ENCODE measurements around the gene CCNY. TPM values are rescaled to one million over a fixed set of nuclear protein-coding genes. Genes with fewer than 3 reads are reported as not detected.

Gene CCNY
- total RNA-seq, 1 experiment from 2014 or later = 62.2 TPM

DNA sequence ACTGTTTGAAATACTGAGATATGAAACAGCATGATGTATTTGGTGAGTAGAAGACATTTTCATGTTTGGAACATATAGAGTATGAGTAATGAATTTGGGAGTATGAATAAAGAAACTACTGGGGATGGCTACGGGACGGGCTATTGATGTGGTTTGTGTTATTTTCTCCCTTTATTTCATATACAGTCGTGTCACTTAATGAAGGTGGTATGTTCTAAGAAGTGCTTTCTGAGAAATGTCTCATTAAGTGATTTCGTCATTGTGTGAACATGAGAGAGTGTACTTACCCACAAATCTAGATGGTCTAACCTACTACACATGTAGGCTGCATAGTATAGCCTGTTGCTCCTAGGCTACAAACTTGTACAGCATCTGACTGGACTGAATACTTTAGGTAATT, 106.3 kb downstream of the CCNY start:
- no peaks in the 10 kb centered on the region for H3K36me3 ChIP-seq (ENCODE audit: control insufficient read depth in 1 of 2, insufficient read depth in 2 of 2, low read length in 2 of 2)
- H3K4me1 ChIP-seq (ENCODE audit: control insufficient read depth in 1 of 2, insufficient read depth in 2 of 2, low read length in 2 of 2) = peaks cover 8 to 13% of the 10 kb centered on the region in 2 experiments
- no peak overlapping the region for H3K9ac ChIP-seq (ENCODE audit: low read length)
- H2AFZ ChIP-seq (ENCODE audit: low read depth, low read length, poor library complexity, severe bottlenecking) = no peak overlapping the region
- H3K79me2 ChIP-seq (ENCODE audit: insufficient read depth, low read length) = peaks cover 82% of the 10 kb centered on the region
- ATAC-seq = no peak
- POLR2A ChIA-PET = no interaction called here
- H3K27me3 ChIP-seq (ENCODE audit: insufficient read depth, low read length) = no peaks in the 10 kb centered on the region
- H3K4me3 ChIP-seq (replicated peaks in 1 of 2; ENCODE audit: low read depth in 1 of 2, low read length in 2 of 2) = no peak overlapping the region
- H3K4me2 ChIP-seq (ENCODE audit: low read length) = no peak overlapping the region
- peaks cover 10 to 25% of the 10 kb centered on the region in 2 experiments; a peak in 3 of 4 replicates for H3K9me3 ChIP-seq (ENCODE audit: control insufficient read depth in 1 of 2, insufficient read depth in 1 of 2, low read depth in 1 of 2, low read length in 2 of 2)
- no peak for TF ChIP-seq POLR2A (IDR thresholded peaks at IDR 0.05; ENCODE audit: borderline replicate concordance, extremely low read depth, insufficient read depth, insufficient read length)
- TF ChIP-seq SRF (IDR thresholded peaks at IDR 0.05; ENCODE audit: low read depth) = no peak
- TF ChIP-seq JUND (IDR thresholded peaks at IDR 0.05) = no peak
- no peak for TF ChIP-seq EGR1 (IDR thresholded peaks at IDR 0.05; ENCODE audit: low read depth)
- TF ChIP-seq EZH2 (IDR thresholded peaks at IDR 0.05) = no peak
- TF ChIP-seq, protein P1, sequence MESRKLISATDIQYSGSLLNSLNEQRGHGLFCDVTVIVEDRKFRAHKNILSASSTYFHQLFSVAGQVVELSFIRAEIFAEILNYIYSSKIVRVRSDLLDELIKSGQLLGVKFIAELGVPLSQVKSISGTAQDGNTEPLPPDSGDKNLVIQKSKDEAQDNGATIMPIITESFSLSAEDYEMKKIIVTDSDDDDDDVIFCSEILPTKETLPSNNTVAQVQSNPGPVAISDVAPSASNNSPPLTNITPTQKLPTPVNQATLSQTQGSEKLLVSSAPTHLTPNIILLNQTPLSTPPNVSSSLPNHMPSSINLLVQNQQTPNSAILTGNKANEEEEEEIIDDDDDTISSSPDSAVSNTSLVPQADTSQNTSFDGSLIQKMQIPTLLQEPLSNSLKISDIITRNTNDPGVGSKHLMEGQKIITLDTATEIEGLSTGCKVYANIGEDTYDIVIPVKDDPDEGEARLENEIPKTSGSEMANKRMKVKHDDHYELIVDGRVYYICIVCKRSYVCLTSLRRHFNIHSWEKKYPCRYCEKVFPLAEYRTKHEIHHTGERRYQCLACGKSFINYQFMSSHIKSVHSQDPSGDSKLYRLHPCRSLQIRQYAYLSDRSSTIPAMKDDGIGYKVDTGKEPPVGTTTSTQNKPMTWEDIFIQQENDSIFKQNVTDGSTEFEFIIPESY (IDR thresholded peaks at IDR 0.05; ENCODE audit: extremely low read depth, insufficient replicate concordance, low read length) = no peak
- TF ChIP-seq, protein P2, sequence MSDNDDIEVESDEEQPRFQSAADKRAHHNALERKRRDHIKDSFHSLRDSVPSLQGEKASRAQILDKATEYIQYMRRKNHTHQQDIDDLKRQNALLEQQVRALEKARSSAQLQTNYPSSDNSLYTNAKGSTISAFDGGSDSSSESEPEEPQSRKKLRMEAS (IDR thresholded peaks at IDR 0.05) = no peak
- TF ChIP-seq, protein P3, sequence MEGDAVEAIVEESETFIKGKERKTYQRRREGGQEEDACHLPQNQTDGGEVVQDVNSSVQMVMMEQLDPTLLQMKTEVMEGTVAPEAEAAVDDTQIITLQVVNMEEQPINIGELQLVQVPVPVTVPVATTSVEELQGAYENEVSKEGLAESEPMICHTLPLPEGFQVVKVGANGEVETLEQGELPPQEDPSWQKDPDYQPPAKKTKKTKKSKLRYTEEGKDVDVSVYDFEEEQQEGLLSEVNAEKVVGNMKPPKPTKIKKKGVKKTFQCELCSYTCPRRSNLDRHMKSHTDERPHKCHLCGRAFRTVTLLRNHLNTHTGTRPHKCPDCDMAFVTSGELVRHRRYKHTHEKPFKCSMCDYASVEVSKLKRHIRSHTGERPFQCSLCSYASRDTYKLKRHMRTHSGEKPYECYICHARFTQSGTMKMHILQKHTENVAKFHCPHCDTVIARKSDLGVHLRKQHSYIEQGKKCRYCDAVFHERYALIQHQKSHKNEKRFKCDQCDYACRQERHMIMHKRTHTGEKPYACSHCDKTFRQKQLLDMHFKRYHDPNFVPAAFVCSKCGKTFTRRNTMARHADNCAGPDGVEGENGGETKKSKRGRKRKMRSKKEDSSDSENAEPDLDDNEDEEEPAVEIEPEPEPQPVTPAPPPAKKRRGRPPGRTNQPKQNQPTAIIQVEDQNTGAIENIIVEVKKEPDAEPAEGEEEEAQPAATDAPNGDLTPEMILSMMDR (IDR thresholded peaks at IDR 0.05 in 2 of 3, conservative IDR thresholded peaks at IDR 0.05 in 1 of 3; ENCODE audit: borderline replicate concordance in 1 of 3, insufficient read depth in 1 of 3, low read depth in 2 of 3, low read length in 2 of 3) = no peak
- TF ChIP-seq RAD21 (IDR thresholded peaks at IDR 0.05; ENCODE audit: low read depth) = no peak
- TF ChIP-seq SIN3A (IDR thresholded peaks at IDR 0.05; ENCODE audit: low read depth) = no peak
- TF ChIP-seq TCF7L2 (IDR thresholded peaks at IDR 0.05; ENCODE audit: borderline replicate concordance, extremely low read depth, insufficient read depth, insufficient read length) = no peak
- no peak for TF ChIP-seq YY1 (IDR thresholded peaks at IDR 0.05; ENCODE audit: extremely low read depth, insufficient replicate concordance, low read depth, low read length)
- TF ChIP-seq CBX3 (IDR thresholded peaks at IDR 0.05; ENCODE audit: low read depth) = no peak
- TF ChIP-seq POLR2AphosphoS5 (IDR thresholded peaks at IDR 0.05; ENCODE audit: low read depth, low read length) = no peak
- no peak for TF ChIP-seq ZFX (IDR thresholded peaks at IDR 0.05)
- TF ChIP-seq ATF3 (IDR thresholded peaks at IDR 0.05) = no peak
- no peak for TF ChIP-seq FOSL1 (IDR thresholded peaks at IDR 0.05; ENCODE audit: low read depth)
- no peak for TF ChIP-seq SP1 (IDR thresholded peaks at IDR 0.05; ENCODE audit: low read depth)
- no peak for TF ChIP-seq EZH2phosphoT487 (IDR thresholded peaks at IDR 0.05; ENCODE audit: borderline replicate concordance)
- no TSS peak for BruUV-seq (replicated peaks)
- no peak overlapping the region for H3K27ac ChIP-seq (ENCODE audit: low read depth, low read length)
- DNase-seq (ENCODE audit: low read depth, low spot score) = no peak
- H3K9me2 ChIP-seq (ENCODE audit: insufficient read depth) = no peaks in the 10 kb centered on the region
- intact Hi-C loops (cut with micrococcal nuclease) = no loop called here
- H4K20me1 ChIP-seq (ENCODE audit: insufficient read depth) = no peaks in the 10 kb centered on the region
- RAD21 ChIA-PET (ENCODE audit: low non-redundant PET in 1 of 2, low total read pairs in 2 of 2, uncharacterized antibody in 2 of 2, unreplicated experiment in 2 of 2) = no interaction called here
- CTCF ChIA-PET = no interaction called here

Measured in HCT116 (cell line).